Kidney capillary endothelial cell (primary cell): ENCODE results near the gene UBTD1.
"Not testable (repeated sequence)": the region's sequence is repeated elsewhere in the genome, so short reads cannot be mapped to it uniquely, and the experiment has no call there.

Source experiments
- DNase-seq: peaks from one replicate; pipeline ENCODE4 v3.0.0-alpha.2; 2018; ENCODE audit warnings: low spot score

Gene UBTD1, protein sequence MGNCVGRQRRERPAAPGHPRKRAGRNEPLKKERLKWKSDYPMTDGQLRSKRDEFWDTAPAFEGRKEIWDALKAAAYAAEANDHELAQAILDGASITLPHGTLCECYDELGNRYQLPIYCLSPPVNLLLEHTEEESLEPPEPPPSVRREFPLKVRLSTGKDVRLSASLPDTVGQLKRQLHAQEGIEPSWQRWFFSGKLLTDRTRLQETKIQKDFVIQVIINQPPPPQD

DNA sequence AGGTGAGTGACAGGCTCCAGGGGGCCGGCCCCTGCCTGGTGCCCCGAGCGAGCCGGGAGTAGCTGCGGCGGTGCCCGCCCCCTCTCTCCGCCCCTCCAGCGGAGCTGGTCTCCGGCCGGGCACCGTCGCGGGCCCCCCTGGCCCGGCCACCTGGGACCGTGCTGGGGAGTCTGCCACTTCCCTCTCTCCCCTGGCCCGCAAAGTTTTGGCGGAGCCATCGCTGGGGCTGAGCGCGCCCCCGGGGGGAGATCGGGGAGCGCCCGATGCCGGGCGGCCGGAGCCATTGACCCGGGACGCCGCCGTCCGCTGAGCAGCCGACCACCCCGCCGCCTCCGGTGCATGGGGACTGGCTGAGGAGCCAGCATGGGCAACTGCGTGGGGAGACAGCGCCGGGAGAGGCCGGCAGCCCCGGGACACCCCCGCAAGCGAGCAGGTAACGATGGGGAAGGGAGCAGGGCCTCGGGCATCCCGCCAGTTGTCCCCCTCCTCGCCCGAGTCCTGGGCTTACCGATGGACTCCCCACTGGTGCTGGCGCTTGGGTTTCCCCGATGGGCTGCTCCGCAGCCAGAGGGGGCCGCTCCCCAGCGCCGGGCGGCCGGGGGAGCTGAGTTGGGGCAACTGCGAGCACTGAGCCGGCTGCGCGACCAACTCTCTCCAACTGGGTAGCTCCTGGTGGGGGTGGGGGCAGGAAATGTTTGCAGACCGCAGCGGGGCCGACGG is at the start of gene UBTD1:
Gene UBTD1, plus strand, starts transcription at position 84 of the 720 bp plus-strand sequence. Its CDS starts 280 bp downstream, at position 364.
- peak; percentile 22 for DNase-seq

DNA sequence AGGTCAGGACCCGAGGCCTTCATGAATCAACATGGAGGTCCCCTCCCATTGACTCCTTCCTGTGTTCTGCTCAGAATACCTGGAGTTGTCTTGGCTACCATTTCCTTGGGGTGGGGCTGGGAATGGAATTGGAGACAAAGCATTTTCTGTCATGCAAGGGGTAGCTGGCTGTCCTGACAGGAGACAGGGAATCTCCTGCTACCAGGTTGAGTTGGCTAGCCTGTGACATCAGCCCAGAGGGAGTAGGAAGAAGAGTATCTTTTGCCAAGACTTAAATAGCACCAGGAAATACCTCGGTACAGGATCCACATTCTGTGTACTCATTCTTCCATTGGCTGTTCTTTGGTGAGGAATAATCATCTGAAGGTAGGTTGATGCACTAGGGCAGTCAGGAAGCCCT is 47.9 kb upstream of the UBTD1 start:
- DNase-seq = no peak

DNA sequence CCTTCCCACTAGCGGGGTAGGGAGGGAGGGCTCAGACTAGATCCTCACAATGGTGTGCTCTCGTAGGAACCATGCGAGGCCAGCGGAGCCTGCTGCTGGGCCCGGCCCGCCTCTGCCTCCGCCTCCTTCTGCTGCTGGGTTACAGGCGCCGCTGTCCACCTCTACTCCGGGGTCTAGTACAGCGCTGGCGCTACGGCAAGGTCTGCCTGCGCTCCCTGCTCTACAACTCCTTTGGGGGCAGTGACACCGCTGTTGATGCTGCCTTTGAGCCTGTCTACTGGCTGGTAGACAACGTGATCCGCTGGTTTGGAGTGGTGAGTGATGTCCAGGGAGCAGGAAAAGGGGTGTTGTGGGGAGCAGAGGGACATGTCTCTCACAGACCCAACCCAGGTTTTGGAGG is 47.1 kb upstream of the UBTD1 start:
- no peak for DNase-seq

DNA sequence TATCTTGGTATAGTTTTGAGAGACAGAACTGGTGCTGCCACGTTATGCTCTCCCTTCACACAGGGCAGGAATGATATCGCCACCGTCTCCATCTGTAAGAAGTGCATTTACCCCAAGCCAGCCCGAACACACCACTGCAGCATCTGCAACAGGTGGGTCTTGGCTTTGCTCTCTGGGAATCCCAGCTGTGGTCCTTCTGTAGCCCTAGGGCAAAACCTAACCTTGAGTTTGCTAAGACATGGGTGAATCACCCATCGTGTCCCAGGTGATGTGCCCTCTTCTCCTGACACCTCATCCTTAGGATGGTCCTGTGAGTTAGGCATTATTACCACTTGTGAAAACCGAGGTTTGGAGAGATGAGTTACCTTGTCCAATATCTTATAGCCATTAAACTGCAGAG is 46.4 kb upstream of the UBTD1 start:
- DNase-seq = no peak

DNA sequence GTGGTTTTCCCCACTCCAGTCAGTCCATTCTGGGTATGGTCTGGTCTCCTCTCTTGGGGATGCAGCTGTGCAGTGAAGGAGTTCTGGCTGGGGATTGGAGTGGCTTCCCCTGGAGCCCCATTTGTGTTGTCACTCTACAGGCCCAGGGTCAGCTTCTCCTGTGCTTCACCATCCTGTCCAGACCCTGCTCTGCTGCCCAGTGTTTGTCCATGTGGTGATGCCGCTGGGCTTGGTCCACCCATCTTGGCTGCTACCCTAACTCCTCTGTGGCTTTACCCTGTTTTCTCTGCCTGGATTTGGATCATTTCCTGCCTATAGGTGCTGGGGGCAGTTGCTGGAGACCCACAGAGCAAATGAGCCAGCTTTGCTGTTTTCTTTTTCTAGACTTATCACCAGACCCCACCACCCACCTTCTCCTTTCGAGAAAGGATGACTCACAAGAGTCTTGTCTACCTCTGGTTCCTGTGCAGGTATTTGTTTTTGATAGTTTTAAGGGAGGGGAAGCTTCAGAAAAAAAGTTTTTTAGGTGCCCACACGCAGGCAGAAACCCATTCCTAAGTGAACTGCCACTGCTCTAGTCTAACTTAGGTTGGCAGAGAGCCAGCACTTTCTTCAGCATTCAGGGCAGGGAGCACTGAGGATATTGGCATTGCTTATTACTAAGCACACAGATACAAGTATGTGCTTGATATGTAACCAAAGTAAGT is 44.2 kb upstream of the UBTD1 start:
- no peak for DNase-seq

DNA sequence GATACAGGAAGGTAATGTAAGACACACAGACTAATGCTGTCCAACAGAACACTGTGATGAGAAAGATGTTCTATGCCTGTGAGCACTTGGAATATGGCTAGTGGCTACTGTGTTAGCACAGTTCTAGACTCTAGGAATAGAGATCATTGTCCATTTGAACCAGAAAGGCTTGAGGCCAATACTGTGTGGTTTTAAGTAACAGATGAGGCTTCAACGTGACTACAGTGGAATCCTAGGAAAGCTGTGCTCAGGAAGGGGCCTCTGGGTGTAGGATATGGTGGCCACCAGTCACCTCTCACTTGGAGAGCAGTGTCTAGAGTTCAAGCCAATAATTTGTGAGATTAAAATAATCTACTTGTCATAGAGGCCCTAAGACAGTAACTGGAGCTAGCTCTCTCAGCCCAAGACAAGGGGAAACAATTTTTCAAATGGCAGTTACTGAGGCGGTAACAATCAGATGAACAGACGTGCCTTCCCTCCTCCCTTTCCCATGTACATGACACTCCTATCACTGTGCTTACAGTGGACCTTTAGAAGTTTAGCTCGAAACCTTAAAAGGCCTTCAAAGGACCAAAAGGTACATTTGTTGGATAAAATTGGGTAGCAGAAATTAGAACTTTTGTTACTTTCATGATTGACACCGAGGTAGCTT is 42.6 kb upstream of the UBTD1 start:
- no peak for DNase-seq

DNA sequence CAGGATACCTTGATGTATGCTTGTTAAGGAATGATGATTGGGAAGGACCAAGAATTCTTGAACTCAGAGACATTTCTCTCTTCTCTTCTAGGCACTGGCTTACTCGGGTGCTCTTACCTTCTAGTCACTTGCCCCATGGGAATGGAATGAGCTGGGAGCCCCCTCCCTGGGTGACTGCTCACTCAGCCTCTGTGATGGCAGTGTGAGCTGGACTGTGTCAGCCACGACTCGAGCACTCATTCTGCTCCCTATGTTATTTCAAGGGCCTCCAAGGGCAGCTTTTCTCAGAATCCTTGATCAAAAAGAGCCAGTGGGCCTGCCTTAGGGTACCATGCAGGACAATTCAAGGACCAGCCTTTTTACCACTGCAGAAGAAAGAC is 42.0 kb upstream of the UBTD1 start:
- no peak for DNase-seq

DNA sequence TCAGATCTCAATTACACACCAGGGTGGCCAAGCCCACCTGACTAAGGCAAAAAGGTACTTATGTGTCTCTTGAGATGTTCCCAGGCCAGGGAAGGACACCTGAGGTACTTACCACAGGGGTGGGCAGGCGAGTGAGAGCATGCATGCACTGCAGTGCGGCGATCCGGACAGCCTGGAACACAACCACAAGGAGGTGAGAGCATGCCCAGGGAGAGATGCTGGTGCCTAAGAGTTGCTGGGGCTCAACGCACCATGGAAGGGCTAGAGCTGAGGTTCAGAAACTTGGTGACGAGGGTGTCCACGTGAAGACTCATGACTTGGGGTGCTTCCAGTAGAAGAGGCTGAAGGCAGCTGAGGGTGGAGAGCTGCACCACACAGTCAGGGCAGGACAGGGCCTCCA is 39.6 kb upstream of the UBTD1 start:
- DNase-seq = no peak

DNA sequence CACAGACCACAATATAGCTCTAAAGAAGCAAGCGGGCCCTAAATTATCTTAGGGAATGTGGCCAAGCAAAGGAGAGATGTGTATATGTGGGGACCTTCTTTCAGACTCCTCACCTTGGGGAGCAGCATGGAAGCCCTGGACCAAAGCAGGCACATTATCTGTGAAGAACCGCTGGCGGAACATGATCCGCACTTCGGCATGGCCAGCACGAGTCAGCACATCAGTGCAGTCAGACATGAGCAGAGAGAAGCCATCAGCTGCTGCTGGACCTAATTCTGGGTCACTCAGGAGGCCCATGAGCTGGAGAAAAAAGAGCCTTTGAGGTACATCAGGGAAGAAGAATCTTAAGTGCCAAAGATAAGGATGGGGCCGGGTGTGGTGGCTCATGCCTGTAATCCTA is 38.8 kb upstream of the UBTD1 start:
- DNase-seq = no peak

DNA sequence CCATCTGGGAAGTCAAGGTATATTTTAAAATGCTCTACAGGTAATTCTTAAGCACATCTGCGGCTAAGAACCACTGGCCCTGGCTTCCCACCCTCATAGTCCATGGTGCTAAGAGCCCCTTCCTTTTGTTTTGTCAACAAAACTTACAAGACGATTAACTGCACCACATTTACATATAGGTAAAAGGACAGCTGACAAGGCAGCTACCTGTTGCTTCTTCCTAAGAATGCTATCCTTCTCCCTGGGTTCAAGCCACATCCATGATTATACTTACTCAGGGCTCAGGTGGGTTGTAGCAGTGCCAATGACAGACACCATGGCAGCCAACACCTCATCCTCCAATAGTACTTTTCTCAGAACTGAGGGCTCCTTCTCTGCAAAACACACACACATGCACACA is 36.4 kb upstream of the UBTD1 start:
- DNase-seq = no peak

DNA sequence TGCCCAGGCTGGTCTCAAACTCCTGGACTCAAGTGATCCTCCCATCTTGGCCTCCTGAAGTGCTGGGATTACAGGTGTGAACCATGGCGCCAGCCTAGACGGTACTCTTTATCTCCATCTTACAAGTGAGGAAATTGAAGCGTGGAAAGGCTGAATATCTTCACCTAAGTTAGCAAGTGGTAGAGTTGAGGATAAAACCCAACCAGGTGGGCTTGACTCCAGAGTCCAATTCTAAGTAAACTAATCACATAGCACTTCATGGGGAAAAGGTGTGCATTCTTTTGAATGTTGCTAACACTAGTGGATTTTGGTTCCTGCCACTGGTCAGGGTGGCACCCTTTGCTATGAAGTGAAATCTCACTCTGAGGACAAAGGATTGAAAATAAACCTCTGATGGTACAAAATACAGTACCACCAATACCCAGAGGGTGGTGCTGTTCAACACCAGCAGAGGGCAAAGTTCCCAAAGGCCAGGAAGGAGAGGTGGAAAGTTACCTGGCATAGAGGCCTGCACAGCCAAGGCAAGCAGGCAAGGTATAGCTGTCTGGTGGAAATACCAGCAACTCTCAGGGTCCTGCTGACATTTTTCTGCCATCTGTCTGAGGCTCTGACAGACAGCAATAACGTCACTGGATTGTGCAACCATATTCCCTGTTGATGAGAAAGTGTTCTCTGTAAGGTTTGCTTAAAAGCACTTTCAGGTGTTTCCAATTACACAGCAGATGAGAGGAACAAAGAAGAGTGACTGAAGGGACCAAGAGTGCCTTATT is 35.2 kb upstream of the UBTD1 start:
- peak; percentile 50 for DNase-seq

DNA sequence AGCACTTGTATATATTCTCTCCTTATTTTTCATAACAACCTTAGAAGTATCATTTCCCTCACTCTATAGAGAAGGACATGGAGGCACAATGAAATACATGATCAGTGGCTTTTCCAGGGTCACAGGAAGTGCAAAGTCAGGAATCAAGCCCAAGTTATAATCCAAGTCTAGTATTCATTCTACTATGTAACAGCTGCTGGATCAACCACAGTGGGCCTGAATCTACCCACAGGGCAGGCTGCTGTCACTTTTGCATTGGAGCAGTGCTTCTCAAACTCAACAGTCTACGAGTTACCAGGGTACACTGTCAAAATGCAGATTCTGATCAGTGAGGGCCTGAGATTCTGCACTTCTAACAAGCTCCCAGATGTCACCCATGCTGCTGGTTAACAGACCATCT is 34.5 kb upstream of the UBTD1 start:
- no peak for DNase-seq

DNA sequence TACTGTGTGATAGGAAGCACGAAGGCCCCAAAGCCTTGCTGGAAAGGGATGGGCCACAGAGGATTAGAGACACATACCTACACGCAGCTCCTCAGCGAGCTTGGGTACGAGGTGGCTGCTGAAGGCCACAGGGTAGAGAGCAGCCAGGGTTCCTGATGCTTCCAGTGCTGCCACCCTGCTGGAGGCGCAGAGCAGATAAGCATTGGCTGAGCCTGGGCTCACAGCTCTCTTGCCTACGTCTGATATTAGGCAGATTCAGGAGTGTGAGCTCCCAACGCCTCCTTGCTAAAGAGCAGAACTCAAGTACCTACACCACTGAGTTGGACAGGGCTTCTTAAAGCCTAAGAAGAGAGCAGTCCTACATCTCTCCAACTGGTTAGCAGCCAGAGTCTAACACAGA is 32.7 kb upstream of the UBTD1 start:
- DNase-seq = no peak

DNA sequence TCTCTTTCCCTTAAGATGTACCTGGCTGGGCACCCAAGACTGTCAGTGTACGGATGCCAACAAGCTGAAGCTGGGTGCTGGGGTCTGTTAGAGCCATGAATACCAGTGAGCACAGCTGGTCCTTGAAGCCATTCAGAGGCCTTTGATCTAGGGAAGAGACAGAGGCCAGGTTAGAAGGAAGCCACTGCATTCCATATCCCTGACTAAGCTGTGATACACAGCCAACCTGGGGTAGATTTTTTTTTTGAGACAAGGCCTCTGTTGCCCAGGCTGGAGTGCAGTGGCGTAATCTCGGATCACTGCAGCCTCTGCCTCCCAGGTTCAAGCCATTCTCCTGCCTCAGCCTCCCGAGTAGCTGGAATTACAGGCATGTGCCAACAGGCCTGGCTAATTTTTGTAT is 32.0 kb upstream of the UBTD1 start:
- no peak for DNase-seq

DNA sequence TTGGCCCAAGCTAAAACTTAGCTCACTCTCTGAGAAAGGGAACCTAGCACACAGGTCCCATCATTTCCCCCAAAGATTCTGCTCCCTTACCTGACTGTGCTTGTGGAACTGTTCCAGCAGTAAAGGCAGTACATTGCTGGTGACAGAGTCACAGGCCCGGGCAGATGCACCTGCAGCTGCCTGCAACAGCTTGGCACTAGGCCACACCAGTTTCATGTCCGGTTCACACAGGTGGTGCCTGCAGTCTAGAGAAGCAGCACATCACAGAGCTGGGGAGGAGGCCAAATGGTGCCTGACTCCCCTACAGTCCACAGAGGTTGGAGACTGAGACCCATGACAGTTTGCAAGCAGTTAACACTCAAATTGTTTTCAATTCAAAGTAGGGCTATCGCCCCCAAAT is 30.6 kb upstream of the UBTD1 start:
- DNase-seq = no peak

DNA sequence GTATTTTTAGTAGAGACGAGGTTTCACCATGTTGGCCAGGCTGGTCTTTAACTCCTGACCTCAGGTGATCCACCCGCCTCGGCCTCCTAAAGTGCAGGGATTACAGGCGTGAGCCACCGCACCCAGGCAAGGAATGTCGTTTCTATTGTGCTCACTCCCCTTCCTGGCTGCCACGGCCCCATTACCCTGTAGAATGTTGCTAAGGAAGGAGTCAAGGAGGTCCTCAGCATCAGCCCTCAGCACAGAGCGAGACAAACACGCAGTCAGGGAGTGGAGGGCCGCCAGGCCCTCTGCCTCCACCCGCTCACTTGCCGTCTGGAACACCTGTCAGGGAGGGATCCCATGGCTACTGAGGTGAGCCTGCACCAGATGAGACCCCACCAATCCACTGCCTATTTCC is 29.9 kb upstream of the UBTD1 start:
- not testable (repeated sequence) for DNase-seq

DNA sequence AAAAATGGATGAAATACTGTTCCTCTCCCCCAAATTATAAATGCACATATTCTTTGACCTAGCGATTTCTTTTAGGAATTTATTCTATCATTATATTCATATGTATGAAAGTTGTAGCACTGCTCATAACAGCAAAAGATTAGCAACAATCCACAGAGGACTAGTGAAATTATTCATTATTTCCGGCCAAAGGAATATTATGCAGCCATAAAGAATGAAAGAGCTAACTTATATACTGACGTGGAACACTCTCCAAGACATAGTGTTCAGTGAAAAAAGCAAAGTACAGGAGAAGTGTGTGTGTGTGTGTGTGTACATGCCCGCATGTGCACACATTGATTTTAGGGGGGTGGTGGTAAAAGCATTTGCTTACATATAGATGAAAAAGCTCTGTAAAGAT is 23.8 kb upstream of the UBTD1 start:
- DNase-seq = no peak

DNA sequence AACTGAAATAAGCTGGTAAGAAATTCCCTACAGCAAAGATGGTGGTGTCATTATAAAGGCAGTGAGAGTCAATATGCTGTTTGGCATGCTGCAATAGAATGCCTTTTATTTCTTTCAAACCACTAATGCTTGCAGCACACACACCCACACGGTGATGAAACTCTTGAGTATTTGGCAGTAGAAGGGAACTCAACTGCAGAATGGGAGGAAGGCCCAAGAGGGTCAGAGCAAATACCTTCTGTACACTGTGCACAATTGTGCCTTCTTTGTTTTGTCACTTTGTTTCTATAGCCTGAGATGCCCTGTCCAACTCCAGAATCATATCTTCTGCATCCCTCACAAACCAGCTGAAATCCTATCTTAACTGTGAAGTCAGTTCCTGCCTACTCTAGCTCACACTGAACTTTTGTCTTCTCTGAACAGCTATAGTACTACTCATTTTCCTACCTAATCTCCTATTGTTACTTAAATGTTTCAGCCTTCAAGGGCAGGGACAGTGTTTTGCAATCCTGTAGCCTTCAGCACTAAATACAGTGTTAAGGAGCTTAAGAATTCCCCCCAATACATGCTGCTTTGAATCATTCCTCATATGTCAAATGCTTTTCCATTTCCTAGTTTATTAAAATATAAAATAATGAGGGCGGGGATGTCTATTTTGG is 22.7 kb upstream of the UBTD1 start:
- no peak for DNase-seq

DNA sequence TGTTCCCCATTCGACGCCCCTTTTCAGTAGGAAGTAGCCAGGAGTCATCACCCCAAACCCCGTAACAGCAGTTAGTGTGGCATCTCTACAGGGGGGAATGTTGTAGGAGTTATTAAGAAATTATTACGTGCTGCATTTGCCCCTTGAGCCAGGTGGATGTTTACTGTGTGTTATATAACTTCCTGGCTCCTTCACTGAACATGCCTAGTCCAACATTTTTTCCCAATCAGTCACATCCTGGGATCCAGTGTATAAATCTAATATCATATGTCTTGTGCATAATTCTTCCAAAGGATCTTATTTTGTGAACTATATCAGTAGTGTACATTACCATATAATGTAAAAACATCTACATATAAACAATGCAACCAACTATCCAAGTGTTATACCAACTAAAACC is 19.3 kb upstream of the UBTD1 start:
- DNase-seq = not testable (repeated sequence)

DNA sequence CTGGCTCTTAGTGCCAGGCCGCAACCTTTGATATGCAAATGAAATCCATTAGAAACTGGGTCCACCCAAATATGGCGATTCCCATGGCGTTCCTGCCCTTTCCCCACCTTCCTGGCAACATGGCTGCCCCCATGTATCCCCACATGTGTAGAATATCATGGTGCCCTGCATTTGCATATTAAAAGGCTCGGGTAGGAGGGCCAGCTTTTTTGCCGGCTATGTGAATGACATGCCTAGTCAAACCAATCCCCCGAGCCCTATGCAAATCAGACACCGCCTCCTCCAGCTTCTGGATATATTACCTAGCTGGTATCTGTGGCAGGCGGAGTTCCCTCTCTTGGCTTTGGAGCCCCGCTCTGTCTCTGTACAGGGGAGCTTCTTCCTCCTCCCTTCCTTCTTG is 18.8 kb upstream of the UBTD1 start:
- no peak for DNase-seq

DNA sequence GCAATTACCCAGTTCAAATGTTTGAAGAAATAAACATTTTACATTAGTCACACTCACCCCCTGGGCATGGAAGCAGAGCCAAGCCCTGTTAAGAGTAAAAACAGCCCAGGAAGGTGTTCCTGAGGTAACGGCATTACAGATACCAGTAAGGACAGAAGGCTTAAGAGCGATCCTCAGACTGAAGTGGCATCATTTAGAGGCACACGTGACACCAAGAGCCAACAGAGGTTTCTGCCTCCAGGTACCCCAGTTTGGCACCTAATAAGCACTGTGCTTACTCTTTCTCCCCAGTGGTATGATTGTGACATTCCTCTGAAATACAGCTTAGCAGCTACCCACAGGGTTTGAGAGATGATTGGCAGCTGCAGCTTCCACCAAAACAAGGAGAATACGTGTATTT is 17.7 kb upstream of the UBTD1 start:
- no peak for DNase-seq

DNA sequence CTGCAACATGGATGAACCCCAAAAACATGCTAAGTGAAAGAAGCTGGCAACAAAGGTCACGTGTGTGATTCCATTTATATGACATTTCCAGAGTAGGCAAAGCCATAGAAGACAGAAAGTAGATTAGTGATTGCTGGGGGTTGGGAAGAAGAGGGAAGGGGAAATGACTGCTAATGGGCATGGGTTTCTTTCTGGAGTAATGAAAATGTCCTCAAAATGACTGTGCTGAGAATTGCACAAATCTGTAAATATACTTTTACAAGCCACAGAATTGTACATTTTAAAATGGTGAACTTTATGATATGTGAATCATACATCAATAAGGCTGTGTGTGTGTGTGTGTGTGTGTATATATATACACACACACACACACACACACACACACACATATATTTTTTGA is 16.3 kb upstream of the UBTD1 start:
- DNase-seq = no peak
